Coronary artery (tissue), 2 donors: ENCODE data around the gene UGGT2.

Experiments used
- DNase-seq: peaks from one replicate; pipeline ENCODE4 v3.0.0-alpha.2; 2017; ENCODE audit warnings: low spot score
- H3K27ac ChIP-seq, 2 donors: fragments of 200-600 bp; sonication (generic); one replicate each; pipeline ENCODE4 v1.5.1; 2016 to 2019
- H3K4me3 ChIP-seq: fragments of 200-600 bp; sonication (generic); 2 replicates; pipeline ENCODE4 v1.5.1; 2016; ENCODE audit warnings: mild to moderate bottlenecking, moderate library complexity
- TF ChIP-seq, protein P1 (sequence below): fragments of 200-600 bp; sonication (generic); IDR thresholded peaks from one replicate; pipeline ENCODE4 v1.5.1; 2019; ENCODE audit warnings: antibody characterized with exemption

UGGT2 gene

GRCh38 chr13:96029002-96029401 is 24.2 kb downstream of the UGGT2 start:
- H3K27ac ChIP-seq, result no peak overlapping the region
- no peak for DNase-seq
- no peak overlapping the region for H3K4me3 ChIP-seq
- TF ChIP-seq, protein P1, sequence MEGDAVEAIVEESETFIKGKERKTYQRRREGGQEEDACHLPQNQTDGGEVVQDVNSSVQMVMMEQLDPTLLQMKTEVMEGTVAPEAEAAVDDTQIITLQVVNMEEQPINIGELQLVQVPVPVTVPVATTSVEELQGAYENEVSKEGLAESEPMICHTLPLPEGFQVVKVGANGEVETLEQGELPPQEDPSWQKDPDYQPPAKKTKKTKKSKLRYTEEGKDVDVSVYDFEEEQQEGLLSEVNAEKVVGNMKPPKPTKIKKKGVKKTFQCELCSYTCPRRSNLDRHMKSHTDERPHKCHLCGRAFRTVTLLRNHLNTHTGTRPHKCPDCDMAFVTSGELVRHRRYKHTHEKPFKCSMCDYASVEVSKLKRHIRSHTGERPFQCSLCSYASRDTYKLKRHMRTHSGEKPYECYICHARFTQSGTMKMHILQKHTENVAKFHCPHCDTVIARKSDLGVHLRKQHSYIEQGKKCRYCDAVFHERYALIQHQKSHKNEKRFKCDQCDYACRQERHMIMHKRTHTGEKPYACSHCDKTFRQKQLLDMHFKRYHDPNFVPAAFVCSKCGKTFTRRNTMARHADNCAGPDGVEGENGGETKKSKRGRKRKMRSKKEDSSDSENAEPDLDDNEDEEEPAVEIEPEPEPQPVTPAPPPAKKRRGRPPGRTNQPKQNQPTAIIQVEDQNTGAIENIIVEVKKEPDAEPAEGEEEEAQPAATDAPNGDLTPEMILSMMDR, result no peak

GRCh38 chr13:96027496-96027895 is 25.7 kb downstream of the UGGT2 start:
- TF ChIP-seq, protein P1, result no peak
- DNase-seq, result no peak
- H3K27ac ChIP-seq, result no peak overlapping the region
- no peak overlapping the region for H3K4me3 ChIP-seq

DNA sequence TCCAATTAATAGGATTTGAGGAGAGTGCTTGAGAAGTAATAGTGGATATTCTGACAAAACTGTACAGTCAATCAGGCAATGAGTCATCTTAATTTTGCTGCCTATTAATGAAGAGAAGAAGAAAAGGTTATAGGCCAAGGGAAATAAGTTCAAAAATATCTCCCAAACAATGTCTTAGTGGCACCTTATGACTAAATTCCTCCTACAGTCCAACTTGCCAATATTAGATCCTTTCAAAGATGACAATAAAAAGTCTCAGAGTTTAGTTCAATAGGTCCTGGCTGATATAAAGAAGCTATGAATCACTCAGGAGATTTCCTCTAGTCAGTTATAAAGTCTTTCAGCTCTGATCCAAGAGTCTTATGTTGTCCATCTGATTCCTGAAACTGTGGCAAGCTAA is 27.9 kb downstream of the UGGT2 start:
- Histone ChIP-seq H3K4me3 (no peak overlapping the region), H3K27ac (no peak overlapping the region)
- no peak for DNase-seq
- TF ChIP-seq, protein P1, result no peak

GRCh38 chr13:96020931-96021330 is 32.3 kb downstream of the UGGT2 start:
- TF ChIP-seq, protein P1, result no peak
- no peak overlapping the region for H3K27ac ChIP-seq
- no peak for DNase-seq

DNA sequence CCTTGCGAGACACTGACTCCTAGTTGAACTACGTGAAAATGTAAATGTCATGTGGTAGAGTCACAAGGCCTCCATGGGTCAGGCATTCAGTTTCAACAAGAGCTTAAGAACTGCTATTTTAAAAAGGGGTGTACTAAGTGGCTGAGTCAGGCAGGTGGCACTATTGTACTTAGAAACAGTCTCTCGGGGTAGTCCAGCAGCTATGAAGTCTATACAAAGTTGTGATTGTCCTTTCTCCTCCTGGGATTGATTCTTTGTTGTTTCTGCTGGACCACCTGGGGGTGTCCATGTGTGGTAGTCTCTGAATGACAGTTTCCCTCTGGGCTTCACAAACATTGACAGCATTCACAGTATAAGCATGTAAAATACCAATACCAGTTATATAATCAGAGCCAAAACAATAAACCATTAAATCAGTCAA is 33.0 kb downstream of the UGGT2 start:
- no peak for DNase-seq
- TF ChIP-seq, protein P1, result no peak
- no peak overlapping the region for H3K27ac ChIP-seq
- no peak overlapping the region for H3K4me3 ChIP-seq

More at GRCh38 chr13:96020931-96021330, 32.3 kb downstream of the UGGT2 start:
- H3K4me3 ChIP-seq, result no peak overlapping the region

DNA sequence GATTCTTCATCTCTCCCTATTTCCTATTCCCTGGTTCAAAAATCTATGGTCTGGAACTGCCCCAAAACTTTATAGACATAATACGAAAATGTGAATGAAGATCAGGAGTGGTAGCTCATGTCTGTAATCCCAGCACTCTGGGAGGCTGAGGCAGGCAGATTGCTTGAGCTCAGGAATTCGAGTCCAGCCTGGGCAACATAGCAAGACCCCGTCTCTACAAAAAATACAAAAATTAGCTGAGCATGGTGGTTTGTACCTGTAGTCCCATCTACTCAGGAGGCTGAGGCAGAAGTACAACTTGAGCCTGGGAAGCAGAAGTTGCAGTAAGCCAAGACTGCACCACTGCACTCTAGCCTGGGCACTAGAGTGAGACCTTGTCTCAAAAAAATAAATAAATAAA is 35.1 kb downstream of the UGGT2 start:
- TF ChIP-seq, protein P1, result no peak
- H3K4me3 ChIP-seq, result no peak overlapping the region
- H3K27ac ChIP-seq, result no peak overlapping the region
- DNase-seq, result no peak

DNA sequence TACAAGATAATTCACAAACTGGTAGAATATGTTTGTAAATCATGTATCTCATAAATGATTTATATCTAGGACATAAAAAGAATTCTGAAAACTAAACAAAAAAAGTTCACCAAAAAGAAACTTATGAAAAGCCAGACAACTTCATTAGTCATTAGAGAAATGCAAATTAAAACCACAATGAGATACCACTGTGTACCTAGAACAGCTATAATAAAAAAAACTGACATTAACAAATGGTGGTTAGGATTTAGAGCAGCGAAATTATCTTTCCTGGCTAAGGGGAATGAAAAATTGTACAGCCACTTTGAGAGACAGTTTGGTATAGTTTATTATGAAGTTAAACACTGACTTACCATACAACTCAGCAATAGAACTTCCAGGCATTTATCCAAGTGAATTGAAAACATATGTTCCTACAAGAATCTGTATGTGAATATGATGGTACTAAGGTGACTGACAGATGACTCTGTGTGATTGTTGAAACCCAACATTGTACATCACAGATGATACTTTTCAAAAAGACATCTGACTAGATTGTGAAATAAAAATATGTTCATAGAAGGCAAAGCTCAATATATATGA is 41.8 kb downstream of the UGGT2 start:
- Histone ChIP-seq H3K27ac (no peak overlapping the region), H3K4me3 (no peak overlapping the region)
- TF ChIP-seq, protein P1, result no peak
- DNase-seq, result no peak
